ENCODE results near the gene RBM42. TPM values are rescaled to one million over a fixed set of nuclear protein-coding genes. Genes with fewer than 3 reads are reported as not detected.

RBM42 gene
- total RNA-seq, 1 experiment from 2014 or later = 81.6 TPM

DNA sequence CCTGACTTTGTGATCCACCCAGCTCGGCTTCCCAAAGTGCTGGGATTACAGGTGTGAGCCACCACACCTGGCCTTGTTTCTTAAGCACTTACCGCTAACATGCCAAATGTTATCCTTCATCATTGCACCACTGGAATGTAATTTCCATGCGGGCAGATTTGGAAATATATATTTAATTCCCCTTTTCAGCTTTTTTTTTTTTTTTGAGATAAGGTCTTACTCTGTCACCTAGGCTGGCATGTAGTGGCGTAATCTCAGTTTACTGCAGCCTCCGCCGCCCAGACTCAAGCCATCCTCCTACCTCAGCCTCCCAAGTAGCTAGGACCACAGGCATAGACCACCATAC is 33.1 kb downstream of the RBM42 start:
- no peak overlapping the region for H3K4me3 ChIP-seq (ENCODE audit: low read length)
- ATAC-seq (no peak), DNase-seq (no peak)
- peaks cover 5% of the 10 kb centered on the region for H3K36me3 ChIP-seq (ENCODE audit: low read depth, low read length)
- H3F3A ChIP-seq (ENCODE audit: low read length, unreplicated experiment) = no peaks in the 10 kb centered on the region
- no peaks in the 10 kb centered on the region for H3K27me3 ChIP-seq (ENCODE audit: low read length)
- no peaks in the 10 kb centered on the region for H3K9me2 ChIP-seq (replicated peaks; ENCODE audit: low read length)
- no peaks in the 10 kb centered on the region for H3K4me1 ChIP-seq (ENCODE audit: insufficient read depth, low read length)
- no peak overlapping the region for H2AFZ ChIP-seq (ENCODE audit: low read length)
- H3K9ac ChIP-seq (ENCODE audit: low read length) = no peak overlapping the region
- no peaks in the 10 kb centered on the region for H4K20me1 ChIP-seq (ENCODE audit: low read length)
- ChIA-PET POLR2A (ENCODE audit: unreplicated experiment) (no interaction called here), CTCF (no interaction called here)
- no peak overlapping the region for H3K4me2 ChIP-seq (ENCODE audit: low read length)
- intact Hi-C loops (cut with micrococcal nuclease) = no loop called here
- H3K79me2 ChIP-seq (ENCODE audit: low read length) = no peaks in the 10 kb centered on the region
- H3K9me3 ChIP-seq (ENCODE audit: low read length) = no peaks in the 10 kb centered on the region
- no peak overlapping the region for H3K27ac ChIP-seq (ENCODE audit: low read length)
- no TSS peak for BruUV-seq (replicated peaks)
- TF ChIP-seq CTCF (conservative IDR thresholded peaks at IDR 0.05; ENCODE audit: low read depth, low read length) = no peak
- no peak for TF ChIP-seq EZH2phosphoT487 (IDR thresholded peaks at IDR 0.05; ENCODE audit: borderline replicate concordance, low read length)
- no peak for TF ChIP-seq EZH2 (IDR thresholded peaks at IDR 0.05; ENCODE audit: low read length, unreplicated experiment)

DNA sequence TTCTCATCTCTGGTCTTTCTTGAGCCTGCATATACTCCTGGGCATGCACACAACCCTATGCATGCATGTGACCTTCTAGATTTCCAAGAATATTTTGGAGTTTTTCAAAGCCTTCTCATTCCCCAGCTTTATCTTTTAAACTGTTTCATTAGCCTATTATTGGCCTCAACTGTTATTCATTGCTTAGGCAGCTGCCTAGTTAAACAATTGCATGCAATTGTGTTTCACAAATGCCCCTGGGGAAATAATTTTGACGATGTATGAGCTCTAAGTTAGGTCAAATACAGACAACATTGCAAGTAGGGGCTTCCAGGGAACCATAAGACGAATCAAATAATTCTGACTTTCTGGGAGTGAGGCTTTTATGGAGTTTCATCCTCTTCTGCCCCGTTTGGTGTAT is 35.1 kb downstream of the RBM42 start:
- no peak overlapping the region for H2AFZ ChIP-seq (ENCODE audit: low read length)
- CTCF ChIA-PET = no interaction called here
- no peak overlapping the region for H3K27ac ChIP-seq (ENCODE audit: low read length)
- no peak for TF ChIP-seq CTCF (conservative IDR thresholded peaks at IDR 0.05; ENCODE audit: low read depth, low read length)
- TF ChIP-seq EZH2 (IDR thresholded peaks at IDR 0.05; ENCODE audit: low read length, unreplicated experiment) = no peak
- TF ChIP-seq EZH2phosphoT487 (IDR thresholded peaks at IDR 0.05; ENCODE audit: borderline replicate concordance, low read length) = no peak
- H3K9me3 ChIP-seq (ENCODE audit: low read length) = no peaks in the 10 kb centered on the region
- H4K20me1 ChIP-seq (ENCODE audit: low read length) = no peaks in the 10 kb centered on the region
- ATAC-seq (no peak), DNase-seq (no peak)
- no peaks in the 10 kb centered on the region for H3K36me3 ChIP-seq (ENCODE audit: low read depth, low read length)
- BruUV-seq (replicated peaks) = no TSS peak
- intact Hi-C loops (cut with micrococcal nuclease) = no loop called here
- no peaks in the 10 kb centered on the region for H3K79me2 ChIP-seq (ENCODE audit: low read length)
- no peaks in the 10 kb centered on the region for H3K27me3 ChIP-seq (ENCODE audit: low read length)
- H3K4me2 ChIP-seq (ENCODE audit: low read length) = no peak overlapping the region
- no peaks in the 10 kb centered on the region for H3K4me1 ChIP-seq (ENCODE audit: insufficient read depth, low read length)
- POLR2A ChIA-PET (ENCODE audit: unreplicated experiment) = no interaction called here
- no peak overlapping the region for H3K4me3 ChIP-seq (ENCODE audit: low read length)
- no peak overlapping the region for H3K9ac ChIP-seq (ENCODE audit: low read length)
- no peaks in the 10 kb centered on the region for H3F3A ChIP-seq (ENCODE audit: low read length, unreplicated experiment)
- no peaks in the 10 kb centered on the region for H3K9me2 ChIP-seq (replicated peaks; ENCODE audit: low read length)

GRCh38 chr19:35665157-35665556 is 36.3 kb downstream of the RBM42 start:
- POLR2A ChIA-PET (ENCODE audit: unreplicated experiment) = no interaction called here
- Histone ChIP-seq H2AFZ (ENCODE audit: low read length) (no peak overlapping the region), H4K20me1 (ENCODE audit: low read length) (no peaks in the 10 kb centered on the region), H3K9ac (ENCODE audit: low read length) (no peak overlapping the region), H3K36me3 (ENCODE audit: low read depth, low read length) (no peaks in the 10 kb centered on the region), H3K79me2 (ENCODE audit: low read length) (no peaks in the 10 kb centered on the region), H3F3A (ENCODE audit: low read length, unreplicated experiment) (no peaks in the 10 kb centered on the region), H3K27me3 (ENCODE audit: low read length) (0 out of 2 replicates have a peak, but pooled peaks cover 4% of the 10 kb centered on the region), H3K4me2 (ENCODE audit: low read length) (no peak overlapping the region), H3K9me2 (replicated peaks; ENCODE audit: low read length) (no peaks in the 10 kb centered on the region), H3K9me3 (ENCODE audit: low read length) (no peaks in the 10 kb centered on the region), H3K4me3 (ENCODE audit: low read length) (no peak overlapping the region), H3K27ac (ENCODE audit: low read length) (no peak overlapping the region), H3K4me1 (ENCODE audit: insufficient read depth, low read length) (no peaks in the 10 kb centered on the region)
- intact Hi-C loops (cut with micrococcal nuclease) = no loop called here
- TF ChIP-seq CTCF (conservative IDR thresholded peaks at IDR 0.05; ENCODE audit: low read depth, low read length) = no peak
- TF ChIP-seq EZH2 (IDR thresholded peaks at IDR 0.05; ENCODE audit: low read length, unreplicated experiment) = no peak
- TF ChIP-seq EZH2phosphoT487 (IDR thresholded peaks at IDR 0.05; ENCODE audit: borderline replicate concordance, low read length) = no peak
- CTCF ChIA-PET = no interaction called here
- ATAC-seq (no peak), DNase-seq (no peak)
- no TSS peak for BruUV-seq (replicated peaks)
